Measurements from ENCODE around the gene ATP8A2. TPM values are rescaled to one million over a fixed set of nuclear protein-coding genes. Genes with fewer than 3 reads are reported as not detected.
"Not testable (repeated sequence)": the region's sequence is repeated elsewhere in the genome, so short reads cannot be mapped to it uniquely, and the experiment has no call there.

Gene ATP8A2
- total RNA-seq, 6 donors from 2014 or later, result 0.55 to 1.5 (median 0.87) TPM

GRCh38 chr13:25502551-25502950 is 130.8 kb downstream of the ATP8A2 start:
- Histone ChIP-seq H3K4me3 (no peak overlapping the region), H3K27me3 (no peaks in the 10 kb centered on the region), H3K9me3 (no peaks in the 10 kb centered on the region), H3K4me1 (no peaks in the 10 kb centered on the region), H3K36me3 (no peaks in the 10 kb centered on the region), H3K27ac (no peak overlapping the region)
- TF ChIP-seq EP300 (IDR thresholded peaks at IDR 0.05), result no peak
- ATAC-seq (ENCODE audit: low FRiP score in 2 of 2) (no peak), DNase-seq (no peak)
- WGBS, 2 donors, result 84 to 90% methylated on average over 6 of the region's 6 CpGs

DNA sequence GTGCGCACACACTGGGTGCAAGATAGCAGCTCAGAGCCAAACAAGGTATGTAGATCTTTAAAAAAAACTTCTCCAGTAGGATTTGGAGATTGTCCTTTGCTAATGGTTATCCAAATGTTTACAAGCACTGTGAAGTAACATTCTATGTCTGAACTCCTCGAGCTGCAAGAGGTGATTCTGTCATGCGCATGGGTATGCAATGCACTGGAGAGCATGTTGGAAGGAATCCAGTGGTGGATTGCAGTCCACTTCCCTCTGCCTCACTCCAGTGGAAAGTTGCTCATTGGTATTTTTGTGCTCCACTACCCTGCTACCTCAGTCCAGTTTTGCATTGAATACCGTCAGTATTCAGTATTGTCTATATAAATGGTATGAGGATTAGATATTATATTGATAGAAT is 132.1 kb downstream of the ATP8A2 start:
- H3K27me3 ChIP-seq, result no peaks in the 10 kb centered on the region
- 58 to 72% methylated on average over 4 of the region's 4 CpGs for WGBS, 2 donors
- H3K9me3 ChIP-seq, result no peaks in the 10 kb centered on the region
- H3K27ac ChIP-seq, result no peak overlapping the region
- H3K4me3 ChIP-seq, result no peak overlapping the region
- ATAC-seq (ENCODE audit: low FRiP score in 2 of 2) (peak in 1 of 2 donors; percentile 66), DNase-seq (peak in 1 of 2 donors; percentile 26)
- no peak for TF ChIP-seq POLR2AphosphoS5 (IDR thresholded peaks at IDR 0.05)
- TF ChIP-seq, protein P1, sequence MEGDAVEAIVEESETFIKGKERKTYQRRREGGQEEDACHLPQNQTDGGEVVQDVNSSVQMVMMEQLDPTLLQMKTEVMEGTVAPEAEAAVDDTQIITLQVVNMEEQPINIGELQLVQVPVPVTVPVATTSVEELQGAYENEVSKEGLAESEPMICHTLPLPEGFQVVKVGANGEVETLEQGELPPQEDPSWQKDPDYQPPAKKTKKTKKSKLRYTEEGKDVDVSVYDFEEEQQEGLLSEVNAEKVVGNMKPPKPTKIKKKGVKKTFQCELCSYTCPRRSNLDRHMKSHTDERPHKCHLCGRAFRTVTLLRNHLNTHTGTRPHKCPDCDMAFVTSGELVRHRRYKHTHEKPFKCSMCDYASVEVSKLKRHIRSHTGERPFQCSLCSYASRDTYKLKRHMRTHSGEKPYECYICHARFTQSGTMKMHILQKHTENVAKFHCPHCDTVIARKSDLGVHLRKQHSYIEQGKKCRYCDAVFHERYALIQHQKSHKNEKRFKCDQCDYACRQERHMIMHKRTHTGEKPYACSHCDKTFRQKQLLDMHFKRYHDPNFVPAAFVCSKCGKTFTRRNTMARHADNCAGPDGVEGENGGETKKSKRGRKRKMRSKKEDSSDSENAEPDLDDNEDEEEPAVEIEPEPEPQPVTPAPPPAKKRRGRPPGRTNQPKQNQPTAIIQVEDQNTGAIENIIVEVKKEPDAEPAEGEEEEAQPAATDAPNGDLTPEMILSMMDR (IDR thresholded peaks at IDR 0.05), result no peak
- no peak for TF ChIP-seq POLR2A (IDR thresholded peaks at IDR 0.05)
- no peak for TF ChIP-seq EP300 (IDR thresholded peaks at IDR 0.05)
- no peaks in the 10 kb centered on the region for H3K4me1 ChIP-seq
- no peaks in the 10 kb centered on the region for H3K36me3 ChIP-seq

DNA sequence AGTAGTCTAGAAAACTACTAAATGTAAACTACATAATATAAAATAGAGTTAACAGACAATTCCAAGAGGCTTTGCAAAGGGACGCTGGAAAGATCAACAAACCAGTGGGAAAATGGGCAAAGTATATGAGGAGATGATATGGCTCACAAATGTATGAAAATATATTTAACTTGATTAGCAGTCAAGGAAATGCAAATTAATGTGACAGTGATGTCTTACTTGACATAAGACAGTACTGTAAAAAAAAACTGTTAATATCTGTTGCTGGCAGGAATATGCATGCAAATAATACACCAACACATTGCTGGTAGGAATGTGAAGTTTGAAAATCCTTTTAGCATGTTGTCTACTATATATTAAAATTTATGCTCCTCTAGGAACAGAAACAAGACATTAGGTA is 136.1 kb downstream of the ATP8A2 start:
- H3K27ac ChIP-seq, result no peak overlapping the region
- WGBS, 2 donors, result 68 to 77% methylated on average over 1 of the region's 1 CpG
- H3K9me3 ChIP-seq, result peaks cover 0 to 12% (median 6%) of the 10 kb centered on the region in 4 donors
- no peak overlapping the region for H3K4me3 ChIP-seq
- H3K4me1 ChIP-seq, result no peaks in the 10 kb centered on the region
- ATAC-seq (ENCODE audit: low FRiP score in 2 of 2), result no peak
- TF ChIP-seq EP300 (IDR thresholded peaks at IDR 0.05) (no peak), POLR2A (IDR thresholded peaks at IDR 0.05) (no peak), POLR2AphosphoS5 (IDR thresholded peaks at IDR 0.05) (no peak)
- TF ChIP-seq, protein P1 (IDR thresholded peaks at IDR 0.05), result no peak
- no peak for DNase-seq
- no peaks in the 10 kb centered on the region for H3K36me3 ChIP-seq
- no peaks in the 10 kb centered on the region for H3K27me3 ChIP-seq

DNA sequence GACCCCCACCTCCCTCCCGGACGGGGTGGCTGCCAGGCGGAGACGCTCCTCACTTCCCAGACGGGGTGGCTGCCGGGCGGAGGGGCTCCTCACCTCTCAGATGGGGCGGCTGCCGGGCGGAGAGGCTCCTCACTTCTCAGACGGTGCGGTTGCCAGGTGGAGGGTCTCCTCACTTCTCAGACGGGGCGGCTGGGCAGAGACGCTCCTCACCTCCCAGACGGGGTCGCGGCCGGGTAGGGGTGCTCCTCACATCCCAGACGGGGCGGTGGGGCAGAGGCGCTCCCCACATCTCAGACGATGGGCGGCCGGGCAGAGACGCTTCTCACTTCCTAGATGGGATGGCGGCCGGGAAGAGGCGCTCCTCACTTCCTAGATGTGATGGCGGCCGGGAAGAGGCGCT is 141.3 kb downstream of the ATP8A2 start:
- not testable (repeated sequence) for H3K4me3 ChIP-seq; H3K36me3 ChIP-seq; H3K27ac ChIP-seq; H3K4me1 ChIP-seq; ATAC-seq (ENCODE audit: low FRiP score in 2 of 2); H3K27me3 ChIP-seq
- 92 to 96% methylated on average over 5 to 26 of the region's 32 CpGs for WGBS, 2 donors
- peaks cover 0 to 12% (median 6%) of the 10 kb centered on the region in 4 donors for H3K9me3 ChIP-seq
- peak in 1 of 2 donors; percentile 63 for DNase-seq

GRCh38 chr13:25518441-25518840 is 146.7 kb downstream of the ATP8A2 start:
- Histone ChIP-seq H3K4me3 (no peak overlapping the region), H3K4me1 (no peaks in the 10 kb centered on the region), H3K27ac (no peak overlapping the region), H3K27me3 (no peaks in the 10 kb centered on the region), H3K36me3 (no peaks in the 10 kb centered on the region), H3K9me3 (no peaks in the 10 kb centered on the region)
- DNase-seq, result no peak
- TF ChIP-seq EP300 (IDR thresholded peaks at IDR 0.05) (no peak), POLR2A (IDR thresholded peaks at IDR 0.05) (no peak), POLR2AphosphoS5 (IDR thresholded peaks at IDR 0.05) (no peak)
- TF ChIP-seq, protein P1 (IDR thresholded peaks at IDR 0.05), result no peak
- ATAC-seq (ENCODE audit: low FRiP score in 2 of 2), result no peak
- 86 to 89% methylated on average over 5 of the region's 5 CpGs for WGBS, 2 donors

DNA sequence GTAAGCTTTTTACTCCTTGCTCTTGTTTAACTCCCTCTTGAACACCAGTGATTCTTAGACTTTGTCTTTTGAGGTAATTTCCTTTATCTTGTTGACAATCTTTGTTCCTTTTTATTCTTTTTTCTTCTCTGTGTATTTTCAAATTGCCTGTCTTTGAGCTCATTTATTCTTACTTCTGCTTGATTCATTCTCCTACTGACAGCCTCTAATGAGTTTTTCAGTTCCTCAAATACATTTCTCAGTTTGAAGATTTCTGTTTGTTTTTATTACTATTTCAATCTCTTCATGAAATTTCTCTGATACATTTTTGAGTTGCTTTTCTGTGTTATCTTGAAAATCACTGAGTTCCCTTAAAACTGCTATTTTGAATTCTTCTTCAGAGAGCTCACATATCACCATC is 154.1 kb downstream of the ATP8A2 start:
- Histone ChIP-seq H3K4me3 (no peak overlapping the region), H3K27me3 (no peaks in the 10 kb centered on the region), H3K27ac (no peak overlapping the region), H3K4me1 (no peaks in the 10 kb centered on the region), H3K9me3 (peaks cover 0 to 8% (median 4%) of the 10 kb centered on the region in 4 donors), H3K36me3 (no peaks in the 10 kb centered on the region)
- TF ChIP-seq EP300 (IDR thresholded peaks at IDR 0.05), result no peak
- TF ChIP-seq, protein P1 (IDR thresholded peaks at IDR 0.05), result no peak
- no peak for TF ChIP-seq POLR2A (IDR thresholded peaks at IDR 0.05)
- no peak for TF ChIP-seq POLR2AphosphoS5 (IDR thresholded peaks at IDR 0.05)
- ATAC-seq (ENCODE audit: low FRiP score in 2 of 2) (no peak), DNase-seq (no peak)

Measured in upper lobe of left lung (tissue), 6 donors.